ENCODE results near the gene GPC1.

Gene GPC1

DNA sequence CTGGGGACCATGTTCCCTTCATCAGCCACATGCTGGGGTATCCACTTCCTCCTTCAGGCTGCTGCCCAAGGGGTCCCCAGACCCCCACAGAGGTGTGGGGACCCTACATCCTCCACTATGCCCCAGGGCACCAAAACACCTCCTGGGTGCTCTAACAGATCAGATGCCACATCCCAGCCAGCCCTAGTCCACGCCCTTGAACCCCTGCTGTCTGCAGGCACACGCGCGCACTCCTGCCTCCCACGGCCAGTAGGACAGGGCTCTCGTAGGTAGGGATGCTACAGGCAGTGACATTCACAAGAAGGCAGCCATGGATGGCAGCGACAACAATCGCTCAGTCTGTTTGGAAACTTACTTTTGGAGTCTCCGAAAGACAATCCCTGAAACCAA is 3.0 kb upstream of the GPC1 start:
- peak; percentile 34 for DNase-seq

DNA sequence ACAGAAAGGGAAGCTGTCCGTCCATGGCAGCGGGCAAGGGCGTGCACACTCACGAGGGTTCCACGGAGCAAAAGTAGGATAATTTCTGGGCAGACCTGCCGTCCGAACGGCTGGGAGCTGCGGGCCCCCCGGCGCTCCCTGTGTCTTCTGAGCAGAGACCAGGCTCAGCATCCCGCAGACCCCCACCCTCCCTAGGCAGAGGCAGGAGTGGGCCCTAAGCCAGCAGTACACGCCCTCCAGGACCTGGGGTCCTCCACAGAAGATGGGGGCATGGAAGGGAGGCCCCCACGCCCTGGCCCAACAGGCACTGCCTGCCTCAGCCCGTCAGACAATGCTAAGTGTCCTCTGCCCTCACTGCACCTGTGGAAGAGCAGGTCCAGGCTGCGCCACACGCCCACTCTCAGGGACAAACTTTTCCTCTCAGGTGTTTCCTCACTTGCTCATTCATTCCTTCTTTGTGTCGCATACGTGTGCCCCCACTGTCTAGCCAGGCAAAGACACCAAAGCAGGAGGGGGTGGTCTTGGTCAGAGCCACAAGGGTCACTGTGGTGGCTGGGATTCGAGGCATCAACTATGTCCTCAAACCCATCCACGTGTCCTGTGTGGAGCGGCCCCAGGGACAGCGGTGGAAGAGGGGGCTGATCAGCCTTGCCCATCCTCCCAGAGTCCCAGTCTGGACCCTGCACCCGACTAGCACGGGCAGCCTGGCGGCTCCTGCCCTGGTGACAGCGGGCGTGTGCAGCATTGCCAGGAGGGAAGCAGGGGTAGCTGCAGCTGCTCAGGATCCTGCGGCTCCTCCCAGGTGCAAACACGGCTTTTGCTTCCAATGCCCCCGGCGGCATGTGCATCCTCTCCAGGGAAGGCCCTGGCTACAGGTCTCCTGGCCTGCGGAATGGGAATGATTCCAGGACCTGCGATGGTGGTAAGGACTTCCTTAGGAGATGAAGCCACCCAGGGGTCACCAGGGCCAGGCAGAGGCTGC is 2.4 kb upstream of the GPC1 start:
- DNase-seq = peak; percentile 42

DNA sequence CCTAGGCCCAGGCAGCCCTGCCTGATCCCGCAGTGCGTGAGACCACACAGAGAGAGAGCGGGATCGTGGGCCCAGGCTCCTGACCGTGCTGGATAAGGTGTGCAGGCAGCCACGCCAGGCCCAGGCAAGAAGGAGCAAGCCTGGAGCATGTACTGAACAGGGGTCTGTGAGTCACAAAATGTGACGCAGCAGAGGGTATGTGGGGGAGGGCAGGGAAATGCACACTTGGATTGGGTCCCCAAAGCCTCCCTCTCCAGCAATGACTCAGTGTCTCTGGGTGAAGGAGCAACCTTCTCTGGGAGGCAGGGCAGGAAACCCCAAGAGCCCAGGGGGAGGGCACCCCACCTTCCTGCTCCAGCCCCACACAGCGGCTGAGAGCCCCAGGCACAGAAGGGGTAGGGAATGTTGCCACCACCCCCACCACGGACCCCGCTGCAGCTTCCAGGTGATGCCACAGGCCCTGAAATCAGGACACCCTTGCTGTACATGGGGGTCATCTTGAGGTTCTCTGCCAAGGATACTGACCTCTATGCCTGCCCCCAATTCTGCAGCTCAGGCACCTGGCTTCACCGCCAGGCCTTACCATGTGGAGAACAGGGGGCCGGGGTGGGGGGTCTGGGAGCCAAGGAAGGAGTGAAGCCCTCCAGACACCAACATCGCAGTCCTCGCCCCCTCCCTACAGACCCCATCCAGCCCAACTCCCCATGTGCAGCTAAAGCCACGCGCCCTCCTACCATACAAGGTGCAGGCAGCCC is 1.3 kb upstream of the GPC1 start:
- peak; percentile 49 for DNase-seq

DNA sequence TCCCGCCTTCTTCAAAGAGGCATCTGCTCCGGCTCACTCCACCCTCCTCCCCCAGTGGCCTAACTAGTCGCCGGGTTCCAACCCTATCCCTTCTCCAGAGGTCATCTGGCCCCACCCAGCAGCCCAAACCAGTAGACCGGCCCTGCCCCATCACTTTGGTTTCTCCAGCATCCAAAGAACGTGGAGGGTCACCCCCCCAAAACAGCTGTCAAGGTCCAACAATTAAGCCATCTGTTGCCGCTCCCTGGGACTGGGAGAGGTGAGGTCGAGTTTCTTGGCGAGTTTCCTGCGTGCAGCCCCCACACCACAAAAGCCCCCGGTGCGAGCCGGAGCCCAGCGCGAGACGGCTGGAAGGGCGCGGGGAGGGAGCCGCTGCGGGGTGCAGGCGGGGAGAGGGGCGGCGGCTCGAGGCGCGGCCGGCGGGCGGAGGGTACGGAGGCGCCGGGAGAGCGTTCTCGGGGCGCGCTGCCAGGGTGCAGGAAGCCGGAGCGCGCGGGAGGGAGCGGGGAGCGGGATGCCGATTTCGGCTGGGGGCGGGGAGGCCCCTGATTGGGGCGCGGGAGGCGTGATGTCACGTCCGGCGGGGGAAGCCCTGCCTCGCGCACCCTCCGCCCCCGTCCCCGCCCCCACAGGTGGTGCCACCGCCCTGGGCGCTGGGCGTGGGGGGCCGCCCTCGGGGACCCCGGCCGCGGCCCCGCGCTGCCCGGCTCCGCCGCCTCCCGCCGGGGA is 571 bp upstream of the GPC1 start:
- peak; percentile 95 for DNase-seq

DNA sequence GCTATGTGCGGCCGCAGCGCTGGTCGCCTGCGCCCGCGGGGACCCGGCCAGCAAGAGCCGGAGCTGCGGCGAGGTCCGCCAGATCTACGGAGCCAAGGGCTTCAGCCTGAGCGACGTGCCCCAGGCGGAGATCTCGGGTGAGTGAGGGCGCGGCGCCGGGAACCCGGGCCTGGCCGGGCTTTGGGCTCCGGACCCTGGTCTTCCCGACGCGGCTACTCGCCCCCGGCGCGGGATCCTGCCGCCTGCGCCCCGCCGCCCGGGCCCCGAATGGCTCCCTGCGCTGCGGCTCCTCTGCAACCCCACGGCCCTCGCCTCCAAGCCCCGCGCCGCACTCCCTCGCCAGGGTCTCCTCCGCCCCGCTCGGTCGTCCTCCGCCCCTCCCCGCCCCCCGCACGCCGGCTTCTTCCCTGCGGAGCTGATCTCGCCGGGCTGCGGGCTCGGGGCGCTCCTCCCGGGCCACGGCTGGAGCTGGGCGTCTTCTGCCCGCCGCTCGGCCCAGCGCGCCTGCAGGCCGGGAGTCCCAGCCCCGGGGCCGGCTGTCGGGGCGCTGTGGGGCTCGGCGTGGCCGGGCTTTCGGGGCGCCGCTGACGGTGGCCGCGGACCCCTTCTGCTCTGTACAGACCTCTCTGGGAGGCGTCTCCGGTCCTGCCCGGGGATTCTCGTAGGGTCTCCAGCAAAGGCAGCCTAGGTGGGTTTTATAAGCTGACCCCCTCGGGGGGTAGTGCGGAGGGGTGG is 652 bp downstream of the GPC1 start:
- peak; percentile 58 for DNase-seq

DNA sequence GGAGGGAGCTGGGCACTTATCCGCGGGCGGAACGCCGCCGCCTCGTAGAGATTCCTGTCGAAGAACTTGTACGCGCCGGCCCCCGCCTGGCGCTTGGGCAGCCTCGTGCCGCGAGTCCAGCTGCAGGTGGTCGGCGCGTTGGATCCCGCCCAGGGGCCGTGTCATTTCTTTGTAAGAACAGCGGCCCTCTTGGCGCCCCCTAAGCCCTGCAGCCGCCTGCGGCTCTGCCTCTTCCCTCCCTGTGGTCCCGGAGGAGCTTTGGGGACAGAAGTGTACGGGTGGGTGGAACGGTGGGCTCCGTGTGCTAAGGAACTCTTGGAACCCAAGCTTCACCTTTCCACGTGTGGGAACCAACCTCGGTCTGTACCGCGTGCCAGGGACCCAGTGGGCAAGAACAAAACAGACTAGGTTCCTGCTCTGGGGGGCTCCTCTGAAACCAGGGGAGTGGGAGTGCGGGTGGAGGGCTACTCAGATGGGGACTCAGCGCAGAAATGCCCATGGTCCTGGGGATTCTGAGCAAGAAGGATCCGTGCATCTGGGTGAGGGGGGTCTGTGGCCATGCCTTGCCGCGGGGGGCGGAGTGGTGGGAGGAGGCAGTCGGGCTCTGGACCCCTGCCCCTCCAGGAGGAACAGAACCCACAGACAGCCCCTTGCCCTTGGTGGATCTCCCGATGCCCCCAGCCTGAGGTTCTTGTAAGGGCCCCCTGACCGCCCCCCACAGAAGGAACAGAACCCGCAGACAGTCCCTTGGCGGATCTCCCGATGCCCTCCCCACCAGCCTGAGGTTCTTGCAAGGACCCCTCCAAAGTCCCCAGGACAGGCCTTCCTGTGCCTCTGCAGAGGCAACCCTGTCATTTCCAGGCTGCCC is 1.5 kb downstream of the GPC1 start:
- DNase-seq = peak; percentile 67

DNA sequence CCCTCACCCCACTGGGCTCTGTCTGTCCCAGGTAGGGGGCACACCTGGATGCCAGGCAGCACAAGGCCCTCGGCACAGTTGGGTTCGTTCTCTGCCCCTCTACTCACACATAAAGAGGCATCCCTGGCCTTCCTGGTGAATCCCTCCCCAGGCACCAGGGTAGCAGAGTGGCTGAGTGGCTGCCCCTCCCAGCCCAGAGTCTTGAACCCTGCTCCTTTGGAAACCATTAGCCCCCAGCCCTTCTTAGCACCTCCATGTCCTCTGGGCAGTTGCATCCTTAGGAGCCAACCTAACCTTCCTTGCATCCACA is 2.0 kb downstream of the GPC1 start:
- DNase-seq = no peak

DNA sequence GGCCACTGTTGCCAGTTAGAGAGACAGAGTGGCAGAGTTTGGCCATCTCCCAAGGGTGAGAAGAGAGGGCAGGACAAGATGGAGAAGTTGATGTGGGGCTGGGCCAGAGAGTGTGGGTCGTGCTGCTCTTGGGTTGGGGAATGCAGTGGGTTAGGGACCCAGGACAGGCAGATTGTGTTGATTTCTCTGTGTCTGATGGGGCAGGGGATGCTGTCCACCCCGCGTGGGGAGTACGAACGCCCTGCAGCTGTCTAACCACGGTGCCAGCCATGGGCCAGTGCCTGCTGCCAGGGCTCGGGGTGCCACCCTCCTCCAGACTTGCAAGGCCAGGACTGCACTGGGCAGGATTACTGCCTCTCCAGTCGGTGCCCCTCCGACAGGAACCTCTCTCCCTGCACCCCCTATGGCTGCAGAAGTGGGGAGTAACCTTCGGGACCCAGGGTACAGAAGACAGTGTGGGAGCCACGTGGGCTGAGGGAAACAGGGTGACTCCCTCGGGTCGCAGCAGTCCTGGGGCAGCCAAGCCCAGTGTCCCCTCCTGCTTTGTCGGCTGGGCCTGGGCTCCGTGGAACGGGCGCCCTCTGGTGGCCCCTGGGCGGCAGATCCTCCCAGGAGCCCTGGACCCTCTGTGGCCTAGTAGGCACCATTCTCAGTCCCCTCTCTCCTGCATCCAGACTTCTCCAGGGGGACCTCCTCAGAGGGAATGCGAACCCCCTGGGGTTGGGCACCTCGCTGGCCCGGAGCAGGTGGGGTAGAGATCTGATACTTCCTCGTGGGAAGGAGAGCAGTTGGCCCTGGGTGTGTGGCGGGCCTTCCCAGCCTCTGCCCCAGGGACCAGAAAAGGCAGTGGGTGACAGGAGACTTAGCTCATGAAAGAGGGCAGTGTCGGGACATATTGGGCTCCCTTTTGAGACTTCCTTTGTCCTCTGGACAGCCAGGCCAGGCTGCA is 2.7 kb downstream of the GPC1 start:
- peak; percentile 88 for DNase-seq

DNA sequence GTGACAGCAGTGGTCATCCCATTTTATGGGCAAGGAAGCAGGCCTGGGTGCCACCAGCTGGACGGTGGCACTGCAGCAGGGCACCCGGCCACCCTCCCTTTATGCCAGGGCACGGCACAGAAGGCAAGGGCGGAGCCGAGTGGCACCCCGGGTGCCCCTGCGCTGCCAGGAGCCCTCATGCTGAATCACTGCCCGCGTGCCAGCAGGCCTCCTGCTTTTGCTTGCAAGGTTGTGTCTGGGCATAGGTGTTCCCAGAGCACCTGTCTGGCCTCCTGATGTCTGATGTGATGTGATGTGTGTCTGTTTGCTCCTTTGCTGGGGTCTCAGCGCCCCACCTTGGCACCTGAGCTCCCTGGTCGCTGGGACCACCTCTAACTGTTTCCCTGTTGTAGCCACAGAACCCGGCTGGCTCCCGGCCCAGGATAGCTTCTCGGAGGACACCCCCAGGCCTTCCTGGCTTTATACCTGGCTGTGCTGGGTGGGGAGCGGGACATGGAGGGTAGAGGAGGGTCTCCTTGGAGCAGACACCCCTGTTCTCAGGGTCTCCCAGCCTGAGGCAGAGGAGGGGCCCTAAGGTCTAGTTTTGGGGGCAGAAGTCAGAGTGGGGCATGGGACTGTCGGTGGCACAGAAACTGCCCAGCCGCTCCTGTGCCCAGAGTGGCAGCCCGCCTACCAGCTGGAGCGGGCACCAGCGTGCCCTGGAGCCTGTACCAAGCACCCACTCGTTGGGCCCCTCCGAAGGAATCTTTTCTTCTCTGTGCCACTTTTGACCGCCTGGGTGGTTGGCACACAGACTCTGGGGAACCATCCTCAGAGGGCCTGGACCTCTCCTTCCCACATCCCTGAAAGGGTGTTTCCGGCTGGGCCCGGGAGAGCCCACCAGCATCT is 3.6 kb downstream of the GPC1 start:
- DNase-seq = peak; percentile 40

DNA sequence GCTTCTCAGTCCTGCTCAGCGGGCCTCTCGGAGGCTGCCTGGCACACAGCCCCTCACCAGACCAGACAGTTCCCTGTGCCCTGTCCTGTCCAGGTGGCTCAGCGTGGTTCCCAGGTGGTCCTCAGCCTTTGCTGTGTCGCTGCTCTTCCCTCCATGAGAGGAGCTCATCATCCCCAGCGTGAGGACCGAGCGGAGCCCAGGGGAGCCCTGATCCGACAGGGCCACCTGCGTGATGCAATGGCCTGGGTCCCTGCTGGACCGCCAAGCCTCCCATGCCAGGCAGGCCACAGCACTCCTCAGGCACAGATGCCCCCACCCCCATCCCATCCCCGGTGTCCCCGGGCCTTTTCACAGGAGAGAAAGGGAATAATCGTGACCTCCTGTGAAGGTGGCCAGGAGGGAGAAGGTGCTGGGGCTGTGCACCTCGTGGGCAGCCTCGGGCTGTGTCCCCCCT is 4.3 kb downstream of the GPC1 start:
- peak; percentile 25 for DNase-seq

DNA sequence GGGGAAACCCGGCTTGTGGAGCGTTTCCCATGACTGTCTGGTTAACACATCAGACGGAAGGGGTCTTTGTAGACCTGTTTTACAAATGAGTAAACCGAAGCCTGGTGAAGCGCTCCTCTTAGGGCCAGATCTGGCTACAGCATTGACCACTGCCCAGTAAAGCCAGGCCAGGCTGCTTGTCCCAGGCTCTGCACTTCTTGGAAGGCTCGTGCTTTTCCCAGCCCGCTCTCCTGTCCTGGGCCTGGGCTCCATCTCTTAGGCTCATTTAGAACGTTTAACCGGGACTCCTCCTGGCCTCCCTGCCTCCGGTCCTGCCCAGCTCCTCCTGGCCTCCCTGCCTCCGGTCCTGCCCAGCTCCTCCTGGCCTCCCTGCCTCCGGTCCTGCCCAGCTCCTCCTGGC is 4.8 kb downstream of the GPC1 start:
- DNase-seq = no peak

DNA sequence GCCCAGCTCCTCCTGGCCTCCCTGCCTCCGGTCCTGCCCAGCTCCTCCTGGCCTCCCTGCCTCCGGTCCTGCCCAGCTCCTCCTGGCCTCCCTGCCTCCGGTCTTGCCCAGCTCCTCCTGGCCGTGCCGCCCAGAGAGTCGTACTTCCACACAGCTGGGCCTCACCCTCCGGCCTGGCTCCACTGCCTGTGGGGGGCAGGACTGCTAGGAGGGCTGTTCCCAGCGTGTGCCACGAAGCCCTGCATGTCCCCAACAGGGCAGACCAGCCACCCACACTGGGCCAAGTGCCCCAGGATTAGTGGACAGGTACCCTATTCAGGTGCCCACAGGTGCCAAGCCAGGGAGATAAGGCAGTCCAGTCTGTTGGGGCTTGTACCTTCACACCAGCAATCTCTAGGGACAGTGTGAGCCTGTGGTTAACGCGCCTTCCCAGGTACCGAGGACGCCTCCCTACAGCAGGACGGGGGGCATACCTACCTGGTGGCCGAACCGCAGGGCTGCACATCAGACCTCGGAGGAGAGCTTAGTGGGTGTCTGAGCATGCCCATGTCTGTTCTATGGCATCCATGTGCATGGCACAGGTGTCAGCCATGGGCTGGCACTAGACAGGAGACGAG is 5.3 kb downstream of the GPC1 start:
- DNase-seq = no peak

DNA sequence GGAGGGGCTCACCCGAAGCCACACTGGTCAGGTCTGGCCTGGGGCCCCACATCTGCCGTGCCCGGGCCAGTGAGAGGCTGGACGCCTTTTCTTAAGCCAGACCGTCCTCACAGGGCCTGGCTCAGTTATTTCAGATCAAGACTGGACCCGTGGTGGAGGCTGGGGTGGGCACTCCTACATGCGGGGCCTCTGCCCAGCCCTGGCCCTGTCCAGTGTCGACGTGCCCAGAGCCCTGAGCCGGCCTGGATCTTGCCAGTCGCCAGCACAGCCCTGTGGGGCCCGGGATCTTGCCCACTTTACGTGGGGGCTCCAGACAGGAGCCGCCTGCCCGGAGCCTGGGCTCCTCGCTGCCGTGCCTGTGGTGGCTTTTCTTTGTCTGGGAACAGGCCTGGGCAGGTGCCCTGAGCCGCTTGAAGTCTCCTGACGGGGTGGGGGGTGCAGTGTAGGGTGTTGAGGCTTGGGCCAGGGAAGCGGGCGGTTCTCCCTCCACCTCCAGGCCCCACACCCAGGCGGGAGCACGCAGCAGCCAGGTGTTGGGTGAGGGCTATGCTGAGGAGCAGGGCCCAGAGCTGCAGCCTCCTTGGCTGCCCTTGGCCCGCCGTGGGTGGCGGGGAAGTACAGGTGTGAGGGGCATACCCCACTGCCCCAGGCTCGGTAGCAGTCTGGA is 6.0 kb downstream of the GPC1 start:
- no peak for DNase-seq

DNA sequence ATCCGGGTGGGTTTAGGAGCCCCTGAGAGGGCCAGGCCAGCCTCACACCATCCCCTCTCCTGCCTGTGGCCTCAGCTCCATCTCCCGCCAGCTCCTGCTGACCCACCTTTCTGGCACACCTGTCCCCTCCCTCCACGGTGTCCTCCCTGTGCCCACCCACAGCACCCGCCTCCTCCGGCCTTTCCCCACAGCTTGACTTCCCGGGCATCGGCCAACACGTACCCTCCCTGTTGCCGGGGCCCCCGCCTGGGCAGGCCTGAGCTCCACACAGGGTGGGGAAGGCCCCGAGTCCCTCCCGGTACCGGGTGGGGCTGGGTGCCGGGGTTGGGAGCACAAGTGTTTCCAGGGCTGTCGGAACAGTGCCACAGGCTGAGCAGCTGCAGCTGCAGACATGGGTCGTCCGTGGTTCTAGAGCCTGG is 6.5 kb downstream of the GPC1 start:
- no peak for DNase-seq

DNA sequence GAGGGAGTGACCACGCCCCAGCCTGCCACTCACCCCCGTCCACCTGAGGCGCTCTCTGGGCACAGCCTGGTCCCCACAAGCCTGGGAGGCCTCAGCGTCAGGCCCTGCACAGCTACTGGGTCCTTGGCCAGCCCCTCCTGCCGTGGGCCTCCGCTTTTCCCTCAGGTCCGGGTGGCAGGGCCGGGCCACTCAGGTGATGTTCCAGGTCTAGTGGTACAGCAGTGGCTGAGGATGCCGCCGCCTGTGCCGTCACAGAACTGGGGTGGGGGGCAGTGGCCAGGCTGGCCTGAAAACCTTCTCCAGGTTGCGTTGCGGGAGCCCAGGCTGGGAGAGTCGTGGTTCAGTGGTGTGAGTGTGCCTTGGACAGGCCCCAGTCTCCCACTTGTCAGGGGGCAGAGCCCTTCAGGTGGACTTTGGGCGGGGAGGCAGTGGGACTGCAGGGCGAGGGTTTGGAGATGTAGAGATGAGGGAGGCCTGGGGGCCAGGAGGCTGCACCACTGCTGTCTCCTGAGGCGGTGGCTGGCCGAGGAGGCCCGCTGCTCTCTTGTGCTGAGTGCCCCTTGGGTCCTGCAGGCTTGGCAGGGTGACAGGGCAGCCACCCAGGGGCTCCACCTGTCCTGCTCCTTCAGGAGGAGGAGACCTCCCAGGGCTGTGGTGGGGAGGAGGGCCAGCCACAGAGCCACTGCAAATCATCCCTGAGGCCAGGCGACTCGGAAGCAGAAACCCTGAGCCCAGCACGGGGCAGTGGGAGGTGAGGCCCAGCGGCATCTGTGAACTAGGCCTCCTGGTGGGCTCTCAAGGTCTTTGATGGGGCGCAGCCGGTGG is 7.6 kb downstream of the GPC1 start:
- no peak for DNase-seq

DNA sequence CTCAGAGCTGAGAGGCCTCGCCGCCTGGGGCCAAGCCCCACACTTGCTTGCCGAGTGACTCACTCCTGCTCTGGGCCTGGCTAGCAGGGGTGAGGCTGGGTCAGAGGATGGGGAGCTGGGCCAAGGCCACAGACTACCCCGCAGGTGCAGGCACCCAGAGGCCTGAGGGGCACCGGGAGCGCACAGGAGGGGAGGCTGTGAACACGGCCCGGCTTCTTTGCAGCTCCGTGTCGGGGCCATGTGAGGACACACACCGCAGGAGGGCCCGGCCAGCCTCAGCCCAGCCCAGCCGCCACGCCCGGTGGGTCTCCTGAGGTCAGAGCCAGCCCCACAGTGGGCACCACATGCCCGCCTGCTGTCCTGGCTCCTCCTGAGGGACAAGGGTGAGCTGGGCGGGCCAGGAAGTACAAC is 8.4 kb downstream of the GPC1 start:
- no peak for DNase-seq

DNA sequence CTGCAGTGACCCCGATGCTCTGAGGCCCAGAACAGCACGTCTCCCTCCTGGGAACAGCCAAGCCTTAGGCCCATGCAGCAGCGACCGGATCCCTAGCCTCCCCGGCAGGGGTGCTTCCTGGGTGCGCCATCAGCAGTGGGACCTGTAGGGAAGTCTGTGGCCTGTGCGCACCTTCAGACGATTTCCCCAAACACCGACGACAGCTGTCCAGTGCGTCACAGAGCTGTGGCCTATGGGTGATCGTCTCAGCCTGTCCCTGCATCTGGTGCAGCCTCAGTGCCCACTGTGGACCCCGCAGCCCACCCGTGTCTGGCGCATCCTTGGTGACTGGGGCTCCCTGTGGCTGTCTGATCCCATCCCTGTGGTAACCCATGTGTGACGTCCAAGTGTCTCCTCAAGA is 9.0 kb downstream of the GPC1 start:
- DNase-seq = no peak

All from right forelimb (tissue), 1 donor.